GM13977 (cell line): ENCODE measurements around the gene STXBP6.

ENCODE experiments used
- DNase-seq: peaks from one replicate; pipeline ENCODE4 v3.0.0; 2012; ENCODE audit warnings: low spot score
- CTCF ChIP-seq: IDR thresholded peaks from 2 replicates; pipeline ENCODE4 v1.5.1; 2012; ENCODE audit warnings: mild to moderate bottlenecking, control low read depth; ENCODE audit not compliant: insufficient read depth; ENCODE audit errors: extremely low read depth, missing control alignments
- in situ Hi-C: fragments of 300-500 bp; cut with MboI; formaldehyde crosslinking; loops from one replicate; pipeline ENCODE4 v1.12.0; 2022; ENCODE audit warnings: low sequenced_read_pairs, low pct_unique_long_range_greater_than_20kb, mixed read lengths, inconsistent platforms; ENCODE audit not compliant: unreplicated experiment

STXBP6 gene

DNA sequence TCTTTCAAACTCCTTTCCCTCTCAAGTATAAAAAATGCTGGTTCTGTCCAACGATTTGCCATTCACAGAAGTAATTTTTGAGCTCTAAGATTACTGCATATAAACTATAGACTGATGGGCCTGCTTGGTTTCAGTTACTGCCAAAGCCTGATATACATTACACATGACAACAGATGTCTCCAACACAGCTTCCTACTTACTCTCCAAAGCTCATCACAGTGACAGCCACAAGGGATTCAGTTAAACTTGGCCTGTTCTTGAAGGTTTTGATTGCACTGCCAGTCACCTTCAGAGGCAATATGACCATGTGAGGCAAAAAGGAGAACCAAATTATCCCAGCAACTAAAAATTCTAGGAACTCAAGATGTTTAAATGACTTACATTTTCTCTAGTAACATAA, 30.1 kb downstream of the STXBP6 start:
- no peak for DNase-seq
- TF ChIP-seq CTCF: no peak
- in situ Hi-C loops: no loop called here

DNA sequence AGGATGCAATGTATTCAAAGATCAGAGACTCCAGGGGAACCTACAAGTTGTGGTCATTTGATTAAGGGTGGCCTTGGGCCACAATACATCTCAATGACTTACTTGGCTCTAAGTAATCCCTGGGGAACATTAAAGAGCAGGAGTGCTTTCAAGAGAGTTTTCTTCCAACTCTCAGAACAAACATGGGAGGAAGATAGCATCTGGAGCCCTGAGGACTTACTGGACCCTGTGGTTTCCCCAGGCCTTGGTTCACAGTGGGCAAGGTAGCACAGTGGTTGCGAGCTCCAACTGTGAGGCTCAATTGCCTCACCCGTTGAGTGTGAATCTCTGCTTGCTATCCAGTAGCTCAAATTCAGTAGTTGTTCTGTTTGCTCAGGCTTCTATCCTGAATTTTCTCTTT, 32.4 kb downstream of the STXBP6 start:
- DNase-seq: no peak
- TF ChIP-seq CTCF: no peak
- in situ Hi-C loops: no loop called here

DNA sequence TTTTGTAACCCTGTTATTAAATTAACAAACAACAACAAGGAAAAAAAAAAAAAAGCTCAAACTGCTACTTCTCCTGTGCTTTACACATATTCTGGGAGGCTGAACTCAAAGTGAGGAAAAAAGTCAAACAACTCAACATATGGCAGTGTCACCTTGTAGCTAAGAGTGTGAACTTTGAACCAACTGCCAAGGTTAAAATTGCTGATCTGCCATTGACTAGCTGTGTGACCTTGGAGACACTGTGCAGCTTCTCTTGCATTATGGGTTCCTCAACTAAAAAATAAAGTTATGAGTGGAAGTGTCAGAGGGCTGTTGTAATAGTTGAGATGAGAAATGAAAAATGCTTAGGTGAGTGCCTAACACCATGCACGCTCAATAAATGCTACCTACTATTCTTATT, 34.2 kb downstream of the STXBP6 start:
- no peak for TF ChIP-seq CTCF
- no peak for DNase-seq
- in situ Hi-C loops: no loop called here

DNA sequence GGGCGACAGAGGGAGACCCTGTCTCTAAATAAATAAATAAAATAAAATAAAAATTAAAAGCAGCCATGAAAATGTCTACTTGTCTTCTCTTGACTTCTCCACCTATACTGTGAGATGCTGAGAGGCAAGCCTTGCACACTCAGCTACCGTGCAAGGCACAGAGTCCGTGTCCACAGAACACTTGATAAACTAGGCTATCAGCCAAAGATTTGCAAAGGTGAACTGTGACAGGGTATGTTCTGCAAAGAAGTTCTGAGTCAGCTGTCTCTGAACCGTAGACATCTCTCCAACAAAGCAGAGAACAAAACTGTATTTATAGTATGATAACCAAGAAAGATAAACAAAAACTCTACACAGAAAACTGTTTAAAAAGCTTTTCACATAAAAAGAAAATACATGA, 35.5 kb downstream of the STXBP6 start:
- in situ Hi-C loops: no loop called here
- DNase-seq: no peak
- TF ChIP-seq CTCF: no peak

- no peak for TF ChIP-seq CTCF
- DNase-seq: no peak
- in situ Hi-C loops: no loop called here
Observed at GRCh38 chr14:25011095-25011494, 38.9 kb downstream of the STXBP6 start.

DNA sequence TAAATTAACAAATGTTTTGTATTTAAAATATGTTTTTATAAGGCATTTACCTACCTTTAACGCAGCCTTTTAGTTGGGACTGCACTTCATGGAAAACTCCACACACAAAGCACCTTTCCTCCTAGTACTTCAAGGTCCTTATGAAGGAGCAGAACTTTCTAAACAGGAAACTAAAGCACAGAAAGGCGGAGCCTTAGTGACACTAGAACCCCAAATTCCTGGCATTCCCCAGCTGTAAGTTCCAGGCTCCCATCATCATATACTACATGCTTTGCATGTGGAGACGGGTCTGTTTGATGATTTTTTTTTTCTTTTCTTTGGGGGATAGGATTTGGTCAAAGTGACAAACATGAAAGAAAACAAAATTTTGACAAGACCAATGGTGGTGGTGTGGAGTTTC, 39.5 kb downstream of the STXBP6 start:
- no peak for TF ChIP-seq CTCF
- no peak for DNase-seq

GRCh38 chr14:25009891-25010290, 40.1 kb downstream of the STXBP6 start:
- in situ Hi-C loops: no loop called here
- TF ChIP-seq CTCF: no peak
- no peak for DNase-seq

More for the DNA sequence above, 39.5 kb downstream of the STXBP6 start:
- in situ Hi-C loops: no loop called here
